GM03348 (cell line): ENCODE results near the gene PREP.
"Not testable (repeated sequence)": the region's sequence is repeated elsewhere in the genome, so short reads cannot be mapped to it uniquely, and the experiment has no call there.

Experiments used
- DNase-seq: peaks from one replicate; pipeline ENCODE4 v3.0.0; 2012; ENCODE audit warnings: low spot score

The PREP gene

DNA sequence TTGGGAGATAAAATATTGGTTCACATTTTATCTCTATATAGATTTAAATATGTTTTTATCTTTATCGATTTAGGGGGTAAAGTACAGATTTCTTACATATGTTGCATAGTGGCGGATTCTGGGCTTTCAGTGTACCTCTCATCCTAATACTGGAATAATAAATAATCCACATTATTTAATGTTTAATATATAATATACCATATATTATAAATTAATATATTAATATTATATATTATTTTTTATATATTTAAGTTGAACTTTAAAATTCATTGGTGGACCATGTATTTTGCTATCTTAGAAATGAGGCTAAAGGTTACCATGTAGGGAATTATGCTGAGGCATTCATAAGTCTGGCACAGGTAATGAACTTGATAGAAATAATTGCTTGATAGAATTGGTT, 133.5 kb downstream of the PREP start:
- DNase-seq = no peak

DNA sequence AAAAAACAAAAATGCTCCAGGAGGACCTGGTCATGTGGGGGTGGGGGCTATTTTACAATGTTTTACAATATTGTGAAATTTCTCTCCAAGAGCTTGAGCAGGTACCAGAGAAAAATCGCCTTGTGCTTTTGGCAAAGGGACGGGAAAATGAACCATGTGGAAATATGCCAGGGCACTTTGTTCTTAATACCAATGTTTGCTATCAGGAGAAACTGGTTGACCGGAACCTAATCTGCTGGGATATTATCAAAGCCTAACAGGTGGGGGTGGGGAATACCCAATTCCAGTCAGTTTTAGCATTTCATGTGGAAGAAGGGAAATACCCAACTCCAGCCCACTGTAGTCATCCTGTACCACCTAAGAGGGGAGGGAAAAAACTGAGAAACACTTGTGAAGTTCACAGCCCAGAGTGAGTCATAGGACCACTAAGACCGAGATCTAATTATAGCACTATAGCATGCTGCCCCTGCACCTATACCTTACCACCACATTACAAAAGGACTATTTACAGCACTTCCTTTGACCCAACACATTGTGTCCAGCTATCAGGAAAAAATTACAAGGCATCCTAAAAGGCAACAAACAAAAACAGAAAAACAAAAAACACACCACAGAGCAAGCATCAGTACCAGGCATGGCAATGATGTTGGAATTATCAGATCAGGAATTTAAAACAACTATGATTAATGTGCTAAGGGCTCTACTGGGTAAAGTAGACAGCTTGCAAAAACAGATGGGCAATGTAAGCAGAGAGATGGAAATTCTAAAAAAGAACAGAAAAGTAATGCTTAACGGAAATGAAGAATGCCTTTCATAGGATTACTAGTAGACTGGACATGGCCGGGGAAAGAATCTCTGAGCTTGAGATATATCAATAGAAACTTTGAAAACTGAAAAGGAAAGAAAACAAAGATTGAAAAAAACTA, 138.9 kb downstream of the PREP start:
- DNase-seq = no peak

DNA sequence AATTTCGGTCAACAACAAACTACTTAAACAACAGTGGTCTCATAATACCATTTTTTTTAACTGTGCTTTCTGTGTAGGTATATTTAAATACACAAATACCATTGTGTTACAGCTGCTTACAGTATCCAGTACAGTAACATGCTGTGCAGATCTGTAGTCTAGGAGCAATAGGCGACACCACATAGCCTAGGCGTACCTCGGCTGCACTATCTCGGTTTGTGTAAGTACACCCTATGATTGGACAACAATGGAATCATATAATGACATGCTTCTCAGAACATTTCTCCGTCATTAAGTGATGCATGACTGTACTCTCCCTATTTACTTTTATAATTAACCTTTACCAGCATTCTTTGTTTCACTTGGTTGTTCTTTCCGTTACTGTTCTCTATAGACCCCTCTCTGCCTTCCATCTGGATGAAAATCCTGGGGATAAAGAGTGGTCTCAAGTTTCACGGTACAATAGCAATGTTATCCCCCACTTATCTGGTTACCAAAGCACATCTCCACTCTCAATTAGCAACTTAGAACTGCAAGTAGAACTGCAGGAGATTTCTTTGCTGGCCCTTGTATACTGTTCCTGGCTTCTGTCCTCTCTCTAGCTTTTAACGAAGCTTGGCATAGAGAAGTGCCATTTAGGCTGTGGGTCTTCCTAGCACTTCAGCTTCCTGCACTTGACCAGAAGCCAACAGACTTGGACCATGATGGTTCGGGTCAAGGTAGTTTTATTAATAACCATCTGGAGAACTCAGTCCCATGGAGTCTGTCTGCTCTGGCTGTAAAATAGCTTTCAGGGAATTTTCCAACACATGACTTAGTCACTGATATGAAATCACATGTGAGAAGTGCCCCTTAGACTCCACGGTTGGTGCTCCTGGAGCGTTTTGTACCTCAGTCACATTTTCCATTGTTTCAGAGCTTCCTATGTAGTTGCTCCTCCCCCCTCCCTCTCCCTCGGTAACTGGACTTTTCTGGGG, 142.7 kb downstream of the PREP start:
- no peak for DNase-seq

DNA sequence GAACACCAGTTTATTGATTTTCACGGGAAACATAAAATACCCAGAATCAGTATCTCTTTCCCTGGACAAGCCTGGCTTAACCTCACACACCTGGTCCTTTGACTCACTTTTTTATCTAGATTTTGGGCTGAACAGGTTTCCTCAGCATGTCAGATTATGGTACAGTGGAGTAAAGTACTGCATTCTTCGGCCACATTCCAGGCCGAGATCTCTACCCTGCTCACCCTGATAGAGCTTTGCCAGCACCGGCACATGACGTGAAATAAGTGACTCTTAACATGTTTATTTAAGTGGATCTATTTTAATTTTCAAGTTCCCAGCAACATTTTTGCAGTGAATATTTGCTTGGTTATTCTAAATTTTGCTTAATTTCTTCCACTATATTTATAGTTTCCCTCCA, 144.1 kb downstream of the PREP start:
- no peak for DNase-seq

DNA sequence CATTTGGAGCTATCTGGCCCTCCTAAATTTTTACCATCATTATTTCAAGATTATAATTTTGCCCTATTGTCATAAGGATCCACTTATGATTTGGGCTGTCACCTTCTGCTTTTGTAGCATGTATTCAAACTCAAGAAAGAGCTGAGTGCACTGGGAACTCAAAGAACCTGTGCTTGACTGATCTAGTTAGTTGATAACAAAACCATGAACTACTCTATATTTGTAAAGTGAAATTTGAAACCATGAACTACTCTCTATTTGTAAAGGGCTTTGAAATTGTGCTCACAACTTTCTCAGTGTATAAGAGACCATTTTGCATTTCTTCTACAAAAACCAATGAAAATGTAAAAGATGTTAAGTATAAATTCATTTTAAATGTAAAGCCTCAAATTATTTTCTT, 145.5 kb downstream of the PREP start:
- DNase-seq = no peak

DNA sequence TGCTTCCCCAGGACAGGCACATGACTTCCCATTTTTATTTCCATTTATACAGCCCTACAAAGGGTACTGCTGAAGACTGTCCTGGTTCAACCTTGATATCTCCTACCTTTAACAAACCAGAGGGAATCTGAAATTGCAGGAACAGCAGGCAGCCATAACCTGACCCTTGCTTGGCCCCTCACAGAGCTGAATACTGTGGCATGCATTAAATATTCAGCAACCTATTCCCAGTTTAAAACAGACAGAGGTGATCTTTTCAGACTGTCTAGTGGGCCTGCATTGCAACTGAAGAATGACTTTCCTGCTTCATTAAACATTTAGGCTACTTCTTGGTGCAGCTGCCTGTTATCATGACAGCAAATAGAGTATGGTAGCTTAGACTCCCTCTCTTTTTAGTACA, 146.3 kb downstream of the PREP start:
- no peak for DNase-seq

DNA sequence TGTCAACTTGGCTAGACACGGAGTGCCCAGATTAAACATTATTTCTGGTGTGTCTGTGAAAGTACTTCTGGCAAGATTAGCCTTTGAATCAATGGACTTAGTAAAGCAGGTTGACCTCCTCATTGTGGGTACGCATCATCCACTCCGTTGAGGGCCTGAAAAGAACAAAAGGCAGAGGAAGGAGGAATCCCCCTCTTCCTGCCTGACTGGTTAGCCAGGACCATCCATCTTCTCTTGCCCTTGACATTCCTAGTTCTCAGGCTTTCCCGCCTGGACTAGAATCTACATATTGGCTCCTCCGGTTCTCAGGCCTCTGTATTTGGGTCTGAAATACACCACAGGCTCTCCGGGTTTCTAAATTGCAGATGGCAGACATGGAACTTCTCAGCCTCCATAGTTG, 149.1 kb downstream of the PREP start:
- no peak for DNase-seq

DNA sequence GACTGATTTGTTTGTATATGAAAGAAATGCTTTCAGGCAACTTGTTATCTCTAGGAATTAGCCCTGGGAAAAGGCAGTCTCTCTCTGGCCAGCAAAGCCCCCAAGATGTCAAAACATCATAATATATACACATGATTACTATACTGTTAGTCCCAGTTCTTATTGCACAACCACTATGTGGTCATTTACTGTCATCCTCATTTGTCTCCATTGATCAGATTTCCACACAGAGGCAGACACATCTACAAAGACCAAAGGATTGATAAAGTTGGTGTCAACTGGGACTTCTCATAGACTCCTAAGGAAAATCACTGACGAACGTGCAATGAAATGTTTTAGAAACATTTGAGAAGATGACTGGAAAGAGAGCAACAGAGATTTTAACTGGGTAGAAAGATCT, 151.2 kb downstream of the PREP start:
- no peak for DNase-seq

DNA sequence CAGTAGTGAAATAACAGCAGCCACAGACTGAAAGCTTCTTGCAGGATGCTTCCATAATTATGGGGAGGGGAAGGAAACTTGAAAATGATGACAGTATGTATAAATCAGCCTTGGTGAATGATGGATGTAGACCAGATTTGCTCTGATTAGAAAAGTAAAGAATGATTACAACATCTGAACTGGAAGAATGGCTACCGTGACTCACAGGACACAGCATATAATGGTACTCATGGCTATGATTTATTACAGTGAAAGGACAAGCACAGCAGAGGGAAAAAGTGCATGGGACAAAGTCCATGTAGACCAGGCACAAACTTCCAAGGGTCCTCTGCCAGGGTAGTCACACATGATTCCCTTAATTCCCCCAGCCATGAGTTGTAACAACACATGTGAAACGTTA, 152.3 kb downstream of the PREP start:
- no peak for DNase-seq

DNA sequence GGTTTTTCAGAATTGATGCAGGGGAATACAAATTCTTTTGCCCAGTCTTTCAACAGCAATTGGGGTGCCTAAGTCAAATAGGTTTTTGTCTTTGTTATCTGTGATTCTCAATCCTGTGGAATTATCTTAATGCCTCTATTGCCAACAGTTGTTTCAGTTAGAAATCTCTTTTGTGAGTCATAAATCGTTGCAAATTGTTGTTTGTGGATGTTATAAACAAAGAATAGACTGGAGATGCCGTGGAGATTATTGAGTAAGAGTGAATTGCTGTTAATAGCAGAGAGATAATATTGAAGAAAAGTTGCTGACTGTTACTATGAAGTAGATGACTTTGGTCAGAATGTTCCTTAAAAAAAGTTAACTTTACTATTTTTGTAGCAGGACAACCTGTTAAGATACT, 159.4 kb downstream of the PREP start:
- DNase-seq = no peak

DNA sequence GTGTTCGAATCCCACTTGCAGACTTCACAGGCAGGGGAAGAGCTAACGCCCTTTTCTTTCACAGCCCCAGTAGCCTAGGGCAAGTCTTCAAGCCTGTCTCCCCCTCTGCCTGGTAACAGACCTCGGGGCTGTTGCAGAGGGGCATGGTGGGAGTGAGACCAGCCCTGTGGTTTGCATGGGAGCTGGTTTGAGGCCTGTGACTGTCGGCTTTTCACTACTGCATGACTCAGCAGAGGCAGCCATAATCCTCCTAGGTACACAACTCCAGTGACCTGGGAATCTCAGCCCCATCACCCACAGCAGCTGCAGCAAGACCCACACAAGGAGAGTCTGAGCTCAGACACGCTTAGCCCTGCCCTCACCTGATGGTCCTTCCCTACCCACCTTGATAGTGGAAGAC, 167.7 kb downstream of the PREP start:
- no peak for DNase-seq

DNA sequence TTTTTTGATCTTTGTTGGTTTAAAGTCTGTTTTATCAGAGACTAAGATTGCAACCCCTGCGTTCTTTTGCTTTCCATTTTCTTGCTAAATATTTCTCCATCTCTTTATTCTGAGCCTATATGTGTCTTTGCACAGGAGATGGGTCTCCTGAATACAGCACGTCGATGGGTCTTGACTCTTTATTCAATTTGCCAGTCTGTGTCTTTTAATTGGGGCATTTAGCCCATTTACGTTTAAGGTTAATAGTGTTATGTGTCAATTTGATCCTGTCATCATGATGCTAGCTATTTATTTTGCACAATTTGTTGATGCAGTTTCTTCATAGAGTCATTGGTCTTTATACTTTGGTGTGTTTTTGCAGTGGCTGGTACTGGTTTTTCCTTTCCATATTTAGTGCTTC, 171.1 kb downstream of the PREP start:
- DNase-seq = not testable (repeated sequence)
